SIG-M5 (cell line): Measurements from ENCODE around the gene AGFG2.

ENCODE experiments used
- DNase-seq: peaks from one replicate; lab custom pipeline; 2025; lab: John Stamatoyannopoulos, UW

Gene AGFG2

GRCh38 chr7:100585511-100586265 lies 46.7 kb downstream of the AGFG2 start, which contains the start of gene LRCH4:
TSS of gene LRCH4 (minus strand) at chr7:100586129. CDS start at chr7:100586100, 29 bp downstream.
- DNase-seq, result no peak

GRCh38 chr7:100586266-100587025 lies 47.4 kb downstream of the AGFG2 start, which contains the start of gene FBXO24:
TSS of gene FBXO24 (plus strand) at chr7:100586328. CDS start at chr7:100586626, 298 bp downstream.
- peak; percentile 98 for DNase-seq

GRCh38 chr7:100588438-100588837 lies 49.4 kb downstream of the AGFG2 start:
- DNase-seq, result no peak

DNA sequence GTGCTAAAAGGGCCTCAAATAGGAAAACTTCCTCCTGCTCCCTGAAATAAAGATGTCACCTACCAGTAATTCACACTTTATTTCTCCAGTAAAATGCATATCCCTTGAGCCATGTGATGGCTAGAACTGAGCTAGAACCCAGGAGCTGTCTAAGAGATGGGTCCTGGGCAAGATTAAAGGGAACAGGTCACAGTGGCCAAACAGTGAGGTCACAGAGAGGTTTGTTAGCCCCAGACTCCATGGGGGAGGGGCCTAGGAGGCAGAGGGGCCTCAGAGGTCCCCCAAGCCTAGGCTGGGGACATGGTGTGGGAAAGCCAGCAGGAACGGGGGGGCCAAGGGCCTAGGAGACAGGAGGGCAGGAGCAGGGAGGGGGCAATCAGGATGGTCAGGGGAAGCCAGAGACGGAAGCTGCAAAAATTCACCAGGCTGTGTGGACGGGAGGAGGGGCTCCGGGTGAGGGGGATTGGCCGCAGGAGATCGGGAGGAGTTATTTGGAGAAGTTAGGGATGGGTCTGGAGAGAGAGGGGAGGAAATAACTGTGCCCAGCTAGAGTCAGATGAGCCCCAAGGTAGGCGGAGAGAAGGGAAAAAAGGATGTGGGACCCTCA lies 50.4 kb downstream of the AGFG2 start:
- DNase-seq, result no peak

DNA sequence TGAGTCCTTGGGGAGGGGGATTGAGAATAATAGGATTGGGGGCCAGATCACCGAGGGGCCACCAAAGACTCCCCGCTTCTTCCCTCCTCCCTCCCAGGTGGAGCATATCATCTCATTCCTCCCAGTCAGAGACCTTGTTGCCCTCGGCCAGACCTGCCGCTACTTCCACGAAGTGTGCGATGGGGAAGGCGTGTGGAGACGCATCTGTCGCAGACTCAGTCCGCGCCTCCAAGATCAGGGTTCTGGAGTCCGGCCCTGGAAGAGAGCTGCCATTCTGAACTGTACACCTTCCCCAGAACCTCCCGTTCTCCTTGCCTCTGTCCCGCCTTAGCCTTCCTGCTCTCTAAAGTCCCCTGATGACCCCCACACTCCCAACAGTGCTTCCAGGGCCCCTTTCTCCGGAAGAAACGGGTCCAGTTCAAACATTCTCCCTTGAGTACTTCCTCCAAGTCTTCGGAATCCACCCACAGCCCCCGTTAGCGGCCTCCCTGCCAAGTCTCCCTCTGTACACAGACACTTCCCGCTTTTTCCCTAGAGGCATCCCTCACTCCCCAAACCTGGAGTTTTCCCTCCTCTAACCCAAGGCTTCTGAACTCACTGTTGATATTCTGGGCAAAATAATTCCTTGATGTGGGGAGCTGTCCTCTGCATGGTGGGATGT lies 51.2 kb downstream of the AGFG2 start:
- DNase-seq, result no peak

GRCh38 chr7:100591596-100591995 lies 52.6 kb downstream of the AGFG2 start:
- DNase-seq, result no peak

- no peak for DNase-seq
Observed at GRCh38 chr7:100595188-100595587, 56.2 kb downstream of the AGFG2 start.

- no peak for DNase-seq
Observed at GRCh38 chr7:100598425-100598824, 59.4 kb downstream of the AGFG2 start.

- DNase-seq, result no peak
Observed at GRCh38 chr7:100599911-100600729, 61.1 kb downstream of the AGFG2 start.

DNA sequence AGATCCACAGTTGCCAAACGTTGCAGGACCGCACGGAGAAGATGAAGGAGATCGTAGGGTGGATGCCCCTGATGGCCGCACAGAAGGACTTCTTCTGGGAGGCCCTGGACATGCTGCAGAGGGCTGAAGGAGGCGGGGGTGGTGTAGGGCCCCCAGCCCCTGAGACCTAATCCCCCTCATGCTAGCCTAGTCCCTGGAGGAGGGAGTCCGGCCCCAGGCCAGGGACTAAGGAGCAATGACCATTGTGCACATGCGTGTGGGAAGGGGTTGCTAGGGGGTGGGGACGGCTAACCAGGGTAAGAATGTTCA lies 61.7 kb downstream of the AGFG2 start:
- no peak for DNase-seq

- DNase-seq, result no peak
Observed at GRCh38 chr7:100602889-100603725, 64.1 kb downstream of the AGFG2 start.

DNA sequence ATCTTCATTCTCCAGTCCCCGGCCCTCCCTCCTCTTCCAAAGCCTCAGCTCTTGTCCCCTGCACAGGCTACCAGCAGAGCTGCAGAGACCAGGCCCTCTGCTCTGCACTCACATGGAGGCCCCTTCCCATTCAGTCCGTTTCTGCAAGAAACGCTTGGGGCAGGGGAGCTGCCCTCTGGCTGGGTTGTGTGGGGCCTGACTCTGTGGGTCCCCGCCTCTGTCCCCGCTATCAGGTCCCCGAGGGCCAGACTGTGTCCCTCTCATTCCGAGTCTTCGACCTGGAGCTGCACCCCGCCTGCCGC lies 64.7 kb downstream of the AGFG2 start:
- DNase-seq, result no peak

- no peak for DNase-seq
Observed at GRCh38 chr7:100604028-100604975, 65.3 kb downstream of the AGFG2 start.

GRCh38 chr7:100604976-100605911 lies 66.2 kb downstream of the AGFG2 start:
- no peak for DNase-seq

- no peak for DNase-seq
Observed at GRCh38 chr7:100606313-100606712, 67.3 kb downstream of the AGFG2 start.

DNA sequence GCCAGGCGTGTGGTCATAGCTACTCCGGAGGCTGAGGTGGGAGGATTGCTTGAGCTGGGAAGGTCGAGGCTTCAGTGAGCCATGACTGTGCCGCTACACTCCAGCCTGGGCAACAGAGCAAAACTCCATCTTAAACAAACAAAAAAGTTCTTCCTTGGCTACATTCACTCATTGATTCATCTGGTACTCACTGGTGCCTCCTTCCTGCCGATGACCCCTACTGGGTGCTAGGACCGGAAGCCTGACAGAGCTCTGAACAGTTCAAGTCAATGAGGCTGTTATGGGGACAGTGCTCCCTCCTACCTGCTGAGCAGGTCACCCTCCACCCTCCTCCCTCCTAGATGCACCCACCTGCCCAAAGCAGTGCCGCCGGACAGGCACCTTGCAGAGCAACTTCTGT lies 68.1 kb downstream of the AGFG2 start:
- no peak for DNase-seq

- DNase-seq, result no peak
Observed at GRCh38 chr7:100609958-100610357, 71.0 kb downstream of the AGFG2 start.

GRCh38 chr7:100611983-100612729 lies 73.2 kb downstream of the AGFG2 start, which contains the start of gene MOSPD3:
TSS of gene MOSPD3 (plus strand) at chr7:100612540. CDS start at chr7:100612792, 252 bp downstream.
- DNase-seq, result peak; percentile 95
